Right forelimb (tissue), 1 donor: Measurements from ENCODE around the gene CCND2.
A peak's percentile ranks its signal among the peaks of the same experiment; 100 is the strongest.
"Not testable (repeated sequence)": the region's sequence is repeated elsewhere in the genome, so short reads cannot be mapped to it uniquely, and the experiment has no call there.

Experiments used
- DNase-seq: peaks from one replicate; pipeline ENCODE4 v3.0.0-alpha.2; 2018

CCND2 gene

GRCh38 chr12:4273652-4274395 is at the start of gene CCND2:
TSS of gene CCND2 (plus strand) at chr12:4273762. CDS start at chr12:4274041, 279 bp downstream.
- DNase-seq: peak; percentile 93

- no peak for DNase-seq
Observed at GRCh38 chr12:4224206-4224889, 49.2 kb upstream of the CCND2 start.

- no peak for DNase-seq
Observed at GRCh38 chr12:4225571-4225970, 48.0 kb upstream of the CCND2 start.

- DNase-seq: no peak
Observed at GRCh38 chr12:4227046-4227445, 46.5 kb upstream of the CCND2 start.

- no peak for DNase-seq
Observed at GRCh38 chr12:4228122-4228580, 45.4 kb upstream of the CCND2 start.

- DNase-seq: no peak
Observed at GRCh38 chr12:4230526-4230925, 43.0 kb upstream of the CCND2 start.

GRCh38 chr12:4238577-4238976 is 35.0 kb upstream of the CCND2 start:
- no peak for DNase-seq

GRCh38 chr12:4239746-4240145 is 33.8 kb upstream of the CCND2 start:
- DNase-seq: no peak

GRCh38 chr12:4240161-4240783 is 33.3 kb upstream of the CCND2 start:
- no peak for DNase-seq

GRCh38 chr12:4240981-4241380 is 32.6 kb upstream of the CCND2 start:
- DNase-seq: no peak

- DNase-seq: no peak
Observed at GRCh38 chr12:4241592-4241991, 32.0 kb upstream of the CCND2 start.

GRCh38 chr12:4242595-4242994 is 31.0 kb upstream of the CCND2 start:
- no peak for DNase-seq

GRCh38 chr12:4243091-4243490 is 30.5 kb upstream of the CCND2 start:
- DNase-seq: no peak

GRCh38 chr12:4243491-4244100 is 30.0 kb upstream of the CCND2 start:
- DNase-seq: not testable (repeated sequence)

GRCh38 chr12:4244868-4245267 is 28.7 kb upstream of the CCND2 start:
- DNase-seq: no peak

- no peak for DNase-seq
Observed at GRCh38 chr12:4245446-4245845, 28.1 kb upstream of the CCND2 start.

- no peak for DNase-seq
Observed at GRCh38 chr12:4246116-4246515, 27.4 kb upstream of the CCND2 start.

- DNase-seq: no peak
Observed at GRCh38 chr12:4250691-4251090, 22.9 kb upstream of the CCND2 start.

- DNase-seq: no peak
Observed at GRCh38 chr12:4251216-4251891, 22.2 kb upstream of the CCND2 start.

- DNase-seq: no peak
Observed at GRCh38 chr12:4251967-4252366, 21.6 kb upstream of the CCND2 start.

GRCh38 chr12:4252601-4253000 is 21.0 kb upstream of the CCND2 start:
- DNase-seq: no peak

GRCh38 chr12:4256043-4256826 is 17.3 kb upstream of the CCND2 start:
- DNase-seq: no peak
